ENCODE measurements around the gene KLK1.

GRCh38 chr19:50870417-50871089 is 47.0 kb upstream of the KLK1 start:
- TF ChIP-seq, protein P1, sequence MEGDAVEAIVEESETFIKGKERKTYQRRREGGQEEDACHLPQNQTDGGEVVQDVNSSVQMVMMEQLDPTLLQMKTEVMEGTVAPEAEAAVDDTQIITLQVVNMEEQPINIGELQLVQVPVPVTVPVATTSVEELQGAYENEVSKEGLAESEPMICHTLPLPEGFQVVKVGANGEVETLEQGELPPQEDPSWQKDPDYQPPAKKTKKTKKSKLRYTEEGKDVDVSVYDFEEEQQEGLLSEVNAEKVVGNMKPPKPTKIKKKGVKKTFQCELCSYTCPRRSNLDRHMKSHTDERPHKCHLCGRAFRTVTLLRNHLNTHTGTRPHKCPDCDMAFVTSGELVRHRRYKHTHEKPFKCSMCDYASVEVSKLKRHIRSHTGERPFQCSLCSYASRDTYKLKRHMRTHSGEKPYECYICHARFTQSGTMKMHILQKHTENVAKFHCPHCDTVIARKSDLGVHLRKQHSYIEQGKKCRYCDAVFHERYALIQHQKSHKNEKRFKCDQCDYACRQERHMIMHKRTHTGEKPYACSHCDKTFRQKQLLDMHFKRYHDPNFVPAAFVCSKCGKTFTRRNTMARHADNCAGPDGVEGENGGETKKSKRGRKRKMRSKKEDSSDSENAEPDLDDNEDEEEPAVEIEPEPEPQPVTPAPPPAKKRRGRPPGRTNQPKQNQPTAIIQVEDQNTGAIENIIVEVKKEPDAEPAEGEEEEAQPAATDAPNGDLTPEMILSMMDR (IDR thresholded peaks at IDR 0.05): no peak
- TF ChIP-seq POLR2A (IDR thresholded peaks at IDR 0.05): no peak
